ENCODE results near the gene DMTF1. TPM values are rescaled to one million over a fixed set of nuclear protein-coding genes. Genes with fewer than 3 reads are reported as not detected.

The DMTF1 gene
- total RNA-seq, 1 experiment from 2014 or later = 79.7 TPM

Other genes starting within 250 kb of the DMTF1 start
- 16.3 and 21.3 TPM in 2 replicates for gene ELAPOR2, start 92.8 kb upstream of the DMTF1 start, total RNA-seq (2022)
- 19.9 and 23.0 TPM in 2 replicates for gene TMEM243, start 67.3 kb downstream of the DMTF1 start, total RNA-seq (2022)
- 5.7 and 6.5 TPM in 2 replicates for gene CROT, start 193.2 kb downstream of the DMTF1 start, total RNA-seq (2022)